Lower lobe of right lung (tissue), 2 donors: ENCODE data around the gene PCDHGB4. TPM values are rescaled to one million over a fixed set of nuclear protein-coding genes. Genes with fewer than 3 reads are reported as not detected.
"Not testable (repeated sequence)": the region's sequence is repeated elsewhere in the genome, so short reads cannot be mapped to it uniquely, and the experiment has no call there.

ENCODE experiments used
- ATAC-seq, 2 donors: fragments of 200-7000 bp; cut with Tn5 transposase; one replicate each; pipeline ENCODE4 v1.9.1; 2020 to 2022; ENCODE audit warnings: mild to moderate bottlenecking in 2 of 2, moderate library complexity in 2 of 2
- DNase-seq: peaks from one replicate; pipeline ENCODE4 v3.0.0-alpha.2; 2020
- H3K27ac ChIP-seq: fragments of 200-600 bp; one replicate; pipeline ENCODE4 v1.8.0; 2022
- H3K27me3 ChIP-seq: fragments of 200-600 bp; one replicate; pipeline ENCODE4 v1.8.0; 2022; ENCODE audit warnings: low read depth
- H3K36me3 ChIP-seq: fragments of 200-600 bp; one replicate; pipeline ENCODE4 v1.8.0; 2022; ENCODE audit warnings: mild to moderate bottlenecking
- H3K4me1 ChIP-seq: fragments of 200-600 bp; one replicate; pipeline ENCODE4 v1.8.0; 2022
- H3K4me3 ChIP-seq: fragments of 200-600 bp; one replicate; pipeline ENCODE4 v1.8.0; 2022; ENCODE audit warnings: mild to moderate bottlenecking
- H3K9me3 ChIP-seq: fragments of 200-600 bp; one replicate; pipeline ENCODE4 v1.8.0; 2022
- intact Hi-C: fragments of 100-400 bp; cut with DNase I; formaldehyde crosslinking; loops from one replicate; pipeline ENCODE4 v1.11.0; 2022
- total RNA-seq: library from RNA; stranded (reverse); fragmentation: NEBNext Ultra II Directional; extraction: Animal tissue kit (Norgen Biotek cat#: 25700); gene quantifications from one replicate; pipeline ENCODE4 v1.2.1, GENCODE V29; 2021
- TF ChIP-seq, protein P1 (sequence below): fragments of 200-600 bp; IDR thresholded peaks from one replicate; pipeline ENCODE4 v1.8.0; 2022; ENCODE audit warnings: antibody characterized with exemption, mild to moderate bottlenecking
- donor health status: DM: no; HTN: yes; CAD: no; lungs with severe emphysema.

The PCDHGB4 gene
- total RNA-seq, 1 donor from 2014 or later: 5.3 TPM

DNA sequence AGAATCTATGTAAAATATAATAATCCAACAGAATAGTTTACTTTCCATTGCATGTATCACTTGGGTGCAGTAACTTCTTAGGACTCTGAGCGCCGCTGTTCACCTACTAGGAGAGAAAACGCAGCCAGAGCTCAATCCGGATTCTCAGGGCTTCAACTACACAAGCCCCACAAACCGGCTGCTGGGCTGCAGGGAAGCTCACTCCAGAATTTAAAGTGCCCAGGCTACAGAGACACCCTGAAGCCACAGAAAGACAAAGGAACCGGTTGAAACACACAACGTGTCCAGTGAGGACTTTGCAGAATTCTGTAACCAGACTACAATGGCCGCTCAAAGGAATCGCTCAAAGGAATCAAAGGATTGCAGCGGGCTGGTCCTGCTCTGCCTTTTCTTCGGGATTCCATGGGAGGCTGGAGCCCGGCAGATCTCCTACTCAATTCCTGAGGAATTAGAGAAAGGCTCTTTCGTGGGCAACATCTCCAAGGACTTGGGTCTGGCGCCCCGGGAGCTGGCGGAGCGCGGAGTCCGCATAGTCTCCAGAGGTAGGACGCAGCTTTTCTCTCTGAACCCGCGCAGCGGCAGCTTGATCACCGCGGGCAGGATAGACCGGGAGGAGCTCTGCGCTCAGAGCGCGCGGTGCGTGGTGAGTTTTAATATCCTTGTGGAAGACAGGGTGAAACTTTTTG lies 25.5 kb downstream of the PCDHGB4 start, which contains the start of gene PCDHGA10:
Gene PCDHGA10 (plus strand): TSS at position 134 of the 686 bp plus-strand sequence. CDS start 189 bp downstream, at position 323.
- peak; percentile 69 to 84 for ATAC-seq
- H3K9me3 ChIP-seq: peaks cover 81% of the 10 kb centered on the region

DNA sequence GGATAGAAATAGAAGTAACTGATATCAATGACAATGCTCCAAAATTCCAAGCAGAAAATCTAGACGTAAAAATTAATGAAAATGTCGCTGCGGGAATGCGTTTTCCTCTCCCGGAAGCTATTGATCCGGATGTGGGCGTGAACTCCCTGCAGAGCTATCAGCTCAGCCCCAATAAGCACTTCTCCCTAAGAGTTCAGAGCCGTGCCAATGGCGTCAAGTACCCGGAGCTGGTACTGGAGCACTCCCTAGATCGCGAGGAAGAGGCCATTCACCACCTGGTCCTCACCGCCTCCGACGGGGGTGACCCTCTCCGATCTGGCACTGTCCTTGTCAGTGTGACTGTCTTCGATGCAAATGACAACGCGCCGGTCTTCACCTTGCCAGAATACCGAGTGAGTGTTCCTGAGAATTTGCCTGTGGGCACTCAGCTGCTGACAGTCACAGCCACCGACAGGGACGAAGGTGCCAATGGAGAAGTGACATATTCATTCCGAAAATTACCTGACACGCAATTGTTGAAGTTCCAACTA lies 26.1 kb downstream of the PCDHGB4 start:
- Histone ChIP-seq H3K4me1 (peaks cover 3% of the 10 kb centered on the region), H3K36me3 (no peaks in the 10 kb centered on the region), H3K9me3 (peaks cover 81% of the 10 kb centered on the region), H3K4me3 (peak overlapping the region; percentile 45), H3K27ac (no peak overlapping the region), H3K27me3 (peaks cover 19% of the 10 kb centered on the region)
- TF ChIP-seq, protein P1, sequence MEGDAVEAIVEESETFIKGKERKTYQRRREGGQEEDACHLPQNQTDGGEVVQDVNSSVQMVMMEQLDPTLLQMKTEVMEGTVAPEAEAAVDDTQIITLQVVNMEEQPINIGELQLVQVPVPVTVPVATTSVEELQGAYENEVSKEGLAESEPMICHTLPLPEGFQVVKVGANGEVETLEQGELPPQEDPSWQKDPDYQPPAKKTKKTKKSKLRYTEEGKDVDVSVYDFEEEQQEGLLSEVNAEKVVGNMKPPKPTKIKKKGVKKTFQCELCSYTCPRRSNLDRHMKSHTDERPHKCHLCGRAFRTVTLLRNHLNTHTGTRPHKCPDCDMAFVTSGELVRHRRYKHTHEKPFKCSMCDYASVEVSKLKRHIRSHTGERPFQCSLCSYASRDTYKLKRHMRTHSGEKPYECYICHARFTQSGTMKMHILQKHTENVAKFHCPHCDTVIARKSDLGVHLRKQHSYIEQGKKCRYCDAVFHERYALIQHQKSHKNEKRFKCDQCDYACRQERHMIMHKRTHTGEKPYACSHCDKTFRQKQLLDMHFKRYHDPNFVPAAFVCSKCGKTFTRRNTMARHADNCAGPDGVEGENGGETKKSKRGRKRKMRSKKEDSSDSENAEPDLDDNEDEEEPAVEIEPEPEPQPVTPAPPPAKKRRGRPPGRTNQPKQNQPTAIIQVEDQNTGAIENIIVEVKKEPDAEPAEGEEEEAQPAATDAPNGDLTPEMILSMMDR: no peak
- DNase-seq (no peak), ATAC-seq (peak in 1 of 2 donors; percentile 25)
- intact Hi-C loops: no loop called here

More for the DNA sequence above, 25.5 kb downstream of the PCDHGB4 start, which contains the start of gene PCDHGA10:
- Histone ChIP-seq H3K27ac (no peak within 1 kb of the TSS), H3K4me1 (peaks cover 3% of the 10 kb centered on the region), H3K36me3 (no peaks in the 10 kb centered on the region), H3K27me3 (peaks cover 16% of the 10 kb centered on the region), H3K4me3 (peak within 1 kb of the TSS; percentile 45)
- no peak for DNase-seq
- TF ChIP-seq, protein P1: peak; percentile 51
- intact Hi-C loops: no loop called here

DNA sequence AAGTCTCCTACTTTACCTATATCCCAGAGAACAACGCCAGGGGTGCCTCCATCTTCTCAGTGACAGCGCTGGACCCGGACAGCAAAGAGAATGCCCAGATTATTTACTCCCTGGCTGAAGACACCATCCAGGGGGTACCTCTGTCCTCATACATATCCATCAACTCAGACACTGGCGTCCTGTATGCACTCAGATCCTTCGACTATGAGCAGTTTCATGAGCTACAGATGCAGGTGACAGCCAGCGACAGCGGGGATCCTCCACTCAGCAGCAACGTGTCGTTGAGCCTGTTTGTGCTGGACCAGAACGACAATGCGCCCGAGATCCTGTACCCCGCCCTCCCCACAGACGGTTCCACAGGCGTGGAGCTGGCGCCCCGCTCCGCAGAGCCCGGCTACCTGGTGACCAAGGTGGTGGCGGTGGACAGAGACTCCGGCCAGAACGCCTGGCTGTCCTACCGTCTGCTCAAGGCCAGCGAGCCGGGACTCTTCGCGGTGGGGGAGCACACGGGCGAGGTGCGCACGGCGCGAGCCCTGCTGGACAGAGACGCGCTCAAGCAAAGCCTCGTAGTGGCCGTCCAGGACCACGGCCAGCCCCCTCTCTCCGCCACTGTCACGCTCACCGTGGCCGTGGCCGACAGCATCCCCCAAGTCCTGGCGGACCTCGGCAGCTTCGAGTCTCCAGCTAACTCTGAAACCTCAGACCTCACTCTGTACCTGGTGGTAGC lies 27.2 kb downstream of the PCDHGB4 start:
- intact Hi-C loops, H3K4me3 ChIP-seq, H3K36me3 ChIP-seq, H3K4me1 ChIP-seq, H3K27ac ChIP-seq, DNase-seq, ATAC-seq: not testable (repeated sequence)
- Histone ChIP-seq H3K9me3 (peaks cover 81% of the 10 kb centered on the region), H3K27me3 (peaks cover 19% of the 10 kb centered on the region)

DNA sequence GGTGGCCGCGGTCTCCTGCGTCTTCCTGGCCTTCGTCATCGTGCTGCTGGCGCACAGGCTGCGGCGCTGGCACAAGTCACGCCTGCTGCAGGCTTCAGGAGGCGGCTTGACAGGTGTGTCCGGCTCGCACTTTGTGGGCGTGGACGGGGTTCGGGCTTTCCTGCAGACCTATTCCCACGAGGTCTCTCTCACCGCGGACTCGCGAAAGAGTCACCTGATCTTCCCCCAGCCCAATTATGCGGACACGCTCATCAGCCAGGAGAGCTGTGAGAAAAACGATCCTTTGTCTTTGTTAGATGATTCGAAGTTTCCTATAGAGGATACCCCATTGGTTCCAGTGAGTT lies 27.7 kb downstream of the PCDHGB4 start:
- ATAC-seq, H3K4me1 ChIP-seq, intact Hi-C loops, H3K36me3 ChIP-seq, DNase-seq, H3K4me3 ChIP-seq, H3K27ac ChIP-seq: not testable (repeated sequence)
- Histone ChIP-seq H3K27me3 (peaks cover 16% of the 10 kb centered on the region), H3K9me3 (peaks cover 80% of the 10 kb centered on the region)

DNA sequence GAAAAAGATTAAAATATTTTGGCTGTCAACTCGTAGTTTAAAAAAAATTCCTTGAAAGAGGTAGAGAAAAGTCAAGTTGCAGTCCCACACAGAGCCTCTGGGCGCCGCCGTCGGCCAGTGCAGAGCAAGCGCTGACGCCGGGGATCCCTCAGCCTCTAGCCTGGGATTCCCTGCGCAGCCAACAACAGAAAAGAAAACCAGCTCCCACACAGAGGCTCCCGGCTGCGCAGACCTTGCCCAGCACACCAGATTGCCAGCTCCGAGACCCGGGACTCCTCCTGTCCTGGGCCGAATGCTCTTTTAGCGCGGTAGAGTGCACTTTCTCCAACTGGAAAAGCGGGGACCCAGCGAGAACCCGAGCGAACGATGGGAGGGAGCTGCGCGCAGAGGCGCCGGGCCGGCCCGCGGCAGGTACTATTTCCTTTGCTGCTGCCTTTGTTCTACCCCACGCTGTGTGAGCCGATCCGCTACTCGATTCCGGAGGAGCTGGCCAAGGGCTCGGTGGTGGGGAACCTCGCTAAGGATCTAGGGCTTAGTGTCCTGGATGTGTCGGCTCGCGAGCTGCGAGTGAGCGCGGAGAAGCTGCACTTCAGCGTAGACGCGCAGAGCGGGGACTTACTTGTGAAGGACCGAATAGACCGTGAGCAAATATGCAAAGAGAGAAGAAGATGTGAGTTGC lies 30.1 kb downstream of the PCDHGB4 start, which contains the start of gene PCDHGB7:
Gene PCDHGB7 (plus strand): TSS at position 184 of the 679 bp plus-strand sequence. CDS start 183 bp downstream, at position 367.
- ATAC-seq: peak; percentile 92 to 93
- H3K36me3 ChIP-seq, intact Hi-C loops, H3K4me1 ChIP-seq: not testable (repeated sequence)
- Histone ChIP-seq H3K9me3 (peaks cover 82% of the 10 kb centered on the region), H3K27ac (peak within 1 kb of the TSS; percentile 48), H3K27me3 (peaks cover 16% of the 10 kb centered on the region), H3K4me3 (peak within 1 kb of the TSS; percentile 48)
- peak; percentile 86 for DNase-seq
- TF ChIP-seq, protein P1: peak; percentile 68
